Measurements from ENCODE around the gene LPAR3.

DNA sequence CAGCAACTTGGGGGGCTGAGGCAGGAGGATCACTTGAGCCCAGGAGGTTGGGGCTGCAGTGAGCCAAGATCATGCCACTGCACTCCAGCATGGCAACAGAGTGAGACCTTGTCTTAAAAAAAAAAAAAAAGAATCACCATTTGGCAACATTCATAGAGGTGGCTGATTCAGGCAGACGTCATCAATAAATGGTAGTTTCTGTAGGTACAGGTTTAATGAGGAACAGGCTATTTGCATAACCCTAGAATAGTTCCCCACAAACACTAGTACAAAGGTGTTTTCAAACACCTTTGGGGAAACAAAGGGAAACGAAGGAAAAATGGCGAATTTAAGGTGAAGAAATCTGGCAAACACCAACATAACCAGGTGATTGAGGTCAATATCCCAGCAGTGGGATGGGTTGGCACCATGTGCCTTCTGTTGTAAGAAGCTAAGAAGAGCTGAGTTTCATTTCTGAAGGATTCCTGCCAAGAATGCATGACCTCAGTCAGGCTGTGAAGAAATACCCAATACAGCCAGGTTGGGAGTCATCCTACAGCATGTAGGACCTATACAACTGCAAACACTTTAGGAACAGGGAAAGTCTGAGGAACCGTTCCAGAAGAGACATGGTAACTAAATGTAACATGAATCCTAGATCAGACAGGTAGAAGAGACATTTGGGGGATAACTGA lies 5.6 kb downstream of the LPAR3 start:
- TF ChIP-seq, protein P1, sequence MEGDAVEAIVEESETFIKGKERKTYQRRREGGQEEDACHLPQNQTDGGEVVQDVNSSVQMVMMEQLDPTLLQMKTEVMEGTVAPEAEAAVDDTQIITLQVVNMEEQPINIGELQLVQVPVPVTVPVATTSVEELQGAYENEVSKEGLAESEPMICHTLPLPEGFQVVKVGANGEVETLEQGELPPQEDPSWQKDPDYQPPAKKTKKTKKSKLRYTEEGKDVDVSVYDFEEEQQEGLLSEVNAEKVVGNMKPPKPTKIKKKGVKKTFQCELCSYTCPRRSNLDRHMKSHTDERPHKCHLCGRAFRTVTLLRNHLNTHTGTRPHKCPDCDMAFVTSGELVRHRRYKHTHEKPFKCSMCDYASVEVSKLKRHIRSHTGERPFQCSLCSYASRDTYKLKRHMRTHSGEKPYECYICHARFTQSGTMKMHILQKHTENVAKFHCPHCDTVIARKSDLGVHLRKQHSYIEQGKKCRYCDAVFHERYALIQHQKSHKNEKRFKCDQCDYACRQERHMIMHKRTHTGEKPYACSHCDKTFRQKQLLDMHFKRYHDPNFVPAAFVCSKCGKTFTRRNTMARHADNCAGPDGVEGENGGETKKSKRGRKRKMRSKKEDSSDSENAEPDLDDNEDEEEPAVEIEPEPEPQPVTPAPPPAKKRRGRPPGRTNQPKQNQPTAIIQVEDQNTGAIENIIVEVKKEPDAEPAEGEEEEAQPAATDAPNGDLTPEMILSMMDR (IDR thresholded peaks at IDR 0.05), result no peak
- no peak for TF ChIP-seq POLR2A (IDR thresholded peaks at IDR 0.05)
- no peak for TF ChIP-seq POLR2AphosphoS5 (IDR thresholded peaks at IDR 0.05)

Data from transverse colon (tissue), 4 donors.